HG02571 (cell line): ENCODE measurements around the gene KYAT1.

ENCODE experiments used
- ATAC-seq: cut with Tn5 transposase; IDR thresholded peaks from one replicate; pipeline ENCODE4 v1.9.1; 2021; ENCODE audit warnings: mild to moderate bottlenecking, moderate library complexity; ENCODE audit not compliant: unreplicated experiment

Gene KYAT1

GRCh38 chr9:128881884-128882676 lies at the start of gene KYAT1, which contains the start of gene LRRC8A:
Gene KYAT1 (minus strand): TSS chr9:128881950. CDS start chr9:128845405, 36,545 bp downstream.
Gene LRRC8A (plus strand): TSS chr9:128882133. CDS start chr9:128907165, 25,032 bp downstream.
- ATAC-seq, result peak; percentile 76

GRCh38 chr9:128929560-128929959 lies 47.8 kb upstream of the KYAT1 start:
- ATAC-seq, result no peak

- no peak for ATAC-seq
These were observed 46.9 kb upstream of the KYAT1 start for GRCh38 chr9:128928624-128929023.

- ATAC-seq, result no peak
These were observed 46.1 kb upstream of the KYAT1 start for GRCh38 chr9:128927731-128928411.

- ATAC-seq, result no peak
These were observed 41.7 kb upstream of the KYAT1 start for GRCh38 chr9:128923493-128923883.

- no peak for ATAC-seq
These were observed 40.4 kb upstream of the KYAT1 start for GRCh38 chr9:128921881-128922763.

GRCh38 chr9:128920381-128921058 lies 38.8 kb upstream of the KYAT1 start, which contains the start of gene PHYHD1:
Gene PHYHD1 (plus strand): TSS chr9:128920982. CDS start chr9:128922324, 1,342 bp downstream.
- no peak for ATAC-seq

GRCh38 chr9:128919402-128920089 lies 37.8 kb upstream of the KYAT1 start:
- ATAC-seq, result no peak

GRCh38 chr9:128918921-128919320 lies 37.2 kb upstream of the KYAT1 start:
- ATAC-seq, result no peak

GRCh38 chr9:128917151-128917849 lies 35.5 kb upstream of the KYAT1 start:
- ATAC-seq, result no peak

GRCh38 chr9:128916745-128917144 lies 35.0 kb upstream of the KYAT1 start:
- ATAC-seq, result no peak

GRCh38 chr9:128916204-128916603 lies 34.5 kb upstream of the KYAT1 start:
- no peak for ATAC-seq

GRCh38 chr9:128913995-128914772 lies 32.4 kb upstream of the KYAT1 start:
- no peak for ATAC-seq

- ATAC-seq, result no peak
These were observed 31.5 kb upstream of the KYAT1 start for GRCh38 chr9:128913048-128913900.

GRCh38 chr9:128912270-128912853 lies 30.6 kb upstream of the KYAT1 start:
- no peak for ATAC-seq

GRCh38 chr9:128911529-128912035 lies 29.8 kb upstream of the KYAT1 start:
- no peak for ATAC-seq

- no peak for ATAC-seq
These were observed 29.2 kb upstream of the KYAT1 start for GRCh38 chr9:128910906-128911305.
